Mucosa of descending colon (tissue), 3 donors: ENCODE data around the gene CPTP. TPM values are rescaled to one million over a fixed set of nuclear protein-coding genes. Genes with fewer than 3 reads are reported as not detected.

Experiments used
- ATAC-seq: fragments of 200-7000 bp; cut with Tn5 transposase; one replicate; pipeline ENCODE4 v1.9.1; 2020; ENCODE audit warnings: mild to moderate bottlenecking, moderate library complexity
- DNase-seq, 3 donors: peaks; one replicate each; pipeline ENCODE4 v3.0.0-alpha.2; 2020
- H3K36me3 ChIP-seq: fragments of 200-600 bp; one replicate; pipeline ENCODE4 v1.8.0; 2021; ENCODE audit warnings: low read depth, mild to moderate bottlenecking
- H3K4me1 ChIP-seq: fragments of 200-600 bp; one replicate; pipeline ENCODE4 v1.8.0; 2021; ENCODE audit warnings: low read depth, mild to moderate bottlenecking
- H3K4me3 ChIP-seq: fragments of 200-600 bp; one replicate; pipeline ENCODE4 v1.8.0; 2021; ENCODE audit warnings: mild to moderate bottlenecking
- H3K9me3 ChIP-seq: fragments of 200-600 bp; one replicate; pipeline ENCODE4 v1.8.0; 2021; ENCODE audit warnings: mild to moderate bottlenecking
- intact Hi-C, 2 donors: fragments of 100-400 bp; cut with DNase I in 1 of 2; cut with micrococcal nuclease in 1 of 2; formaldehyde crosslinking; loops; one replicate each; pipeline versions ENCODE4 v1.11.0 to v1.11.1; 2022; cut with DNase I, micrococcal nuclease
- total RNA-seq, 3 donors: library from RNA; stranded (reverse); fragmentation: NEBNext Ultra II Directional in 2 of 3; extraction: Animal tissue kit (Norgen Biotek cat#: 25700) in 2 of 3; gene quantifications; one replicate each; pipeline versions ENCODE4 v1.2.1 to v1.2.4, GENCODE V29; 2021 to 2023
- TF ChIP-seq, protein P1 (sequence below): fragments of 200-600 bp; IDR thresholded peaks from one replicate; pipeline ENCODE4 v1.8.0; 2022; ENCODE audit warnings: antibody characterized with exemption, mild to moderate bottlenecking
- donor health status: DM: no; HTN: no; CAD: no; lungs with moderate emphysema.
- donor health status: DM: no; HTN: no; CAD: no.
- donor health status: DM: no; HTN: yes; CAD: no.

CPTP gene
- total RNA-seq, 3 donors from 2014 or later, result 41.2 to 77.9 (median 55.5) TPM

DNA sequence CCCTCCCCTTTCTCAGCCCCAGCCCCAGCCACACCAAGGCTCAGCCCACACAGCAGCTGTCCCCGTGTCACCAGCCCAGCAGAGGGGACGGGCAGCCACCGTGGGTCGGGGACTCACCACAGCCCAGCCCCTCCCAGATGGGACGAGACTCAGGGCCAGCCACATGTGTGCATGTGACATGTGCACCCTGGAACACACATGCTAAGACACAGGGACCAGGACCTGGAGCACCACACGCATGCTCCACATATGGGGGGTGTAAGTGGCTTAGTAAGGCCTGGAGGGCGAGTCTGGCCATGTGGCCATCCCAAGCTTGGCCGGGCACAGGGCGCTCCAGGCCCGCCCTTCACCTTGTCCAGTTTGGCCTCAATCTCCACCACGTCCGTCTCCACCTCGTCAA lies 20.9 kb upstream of the CPTP start:
- H3K9me3 ChIP-seq, result no peaks in the 10 kb centered on the region
- no peaks in the 10 kb centered on the region for H3K36me3 ChIP-seq
- DNase-seq (no peak), ATAC-seq (no peak)
- intact Hi-C loops, result no loop called here
- H3K4me3 ChIP-seq, result no peak overlapping the region
- H3K4me1 ChIP-seq, result peaks cover 28% of the 10 kb centered on the region
- TF ChIP-seq, protein P1, sequence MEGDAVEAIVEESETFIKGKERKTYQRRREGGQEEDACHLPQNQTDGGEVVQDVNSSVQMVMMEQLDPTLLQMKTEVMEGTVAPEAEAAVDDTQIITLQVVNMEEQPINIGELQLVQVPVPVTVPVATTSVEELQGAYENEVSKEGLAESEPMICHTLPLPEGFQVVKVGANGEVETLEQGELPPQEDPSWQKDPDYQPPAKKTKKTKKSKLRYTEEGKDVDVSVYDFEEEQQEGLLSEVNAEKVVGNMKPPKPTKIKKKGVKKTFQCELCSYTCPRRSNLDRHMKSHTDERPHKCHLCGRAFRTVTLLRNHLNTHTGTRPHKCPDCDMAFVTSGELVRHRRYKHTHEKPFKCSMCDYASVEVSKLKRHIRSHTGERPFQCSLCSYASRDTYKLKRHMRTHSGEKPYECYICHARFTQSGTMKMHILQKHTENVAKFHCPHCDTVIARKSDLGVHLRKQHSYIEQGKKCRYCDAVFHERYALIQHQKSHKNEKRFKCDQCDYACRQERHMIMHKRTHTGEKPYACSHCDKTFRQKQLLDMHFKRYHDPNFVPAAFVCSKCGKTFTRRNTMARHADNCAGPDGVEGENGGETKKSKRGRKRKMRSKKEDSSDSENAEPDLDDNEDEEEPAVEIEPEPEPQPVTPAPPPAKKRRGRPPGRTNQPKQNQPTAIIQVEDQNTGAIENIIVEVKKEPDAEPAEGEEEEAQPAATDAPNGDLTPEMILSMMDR, result no peak

DNA sequence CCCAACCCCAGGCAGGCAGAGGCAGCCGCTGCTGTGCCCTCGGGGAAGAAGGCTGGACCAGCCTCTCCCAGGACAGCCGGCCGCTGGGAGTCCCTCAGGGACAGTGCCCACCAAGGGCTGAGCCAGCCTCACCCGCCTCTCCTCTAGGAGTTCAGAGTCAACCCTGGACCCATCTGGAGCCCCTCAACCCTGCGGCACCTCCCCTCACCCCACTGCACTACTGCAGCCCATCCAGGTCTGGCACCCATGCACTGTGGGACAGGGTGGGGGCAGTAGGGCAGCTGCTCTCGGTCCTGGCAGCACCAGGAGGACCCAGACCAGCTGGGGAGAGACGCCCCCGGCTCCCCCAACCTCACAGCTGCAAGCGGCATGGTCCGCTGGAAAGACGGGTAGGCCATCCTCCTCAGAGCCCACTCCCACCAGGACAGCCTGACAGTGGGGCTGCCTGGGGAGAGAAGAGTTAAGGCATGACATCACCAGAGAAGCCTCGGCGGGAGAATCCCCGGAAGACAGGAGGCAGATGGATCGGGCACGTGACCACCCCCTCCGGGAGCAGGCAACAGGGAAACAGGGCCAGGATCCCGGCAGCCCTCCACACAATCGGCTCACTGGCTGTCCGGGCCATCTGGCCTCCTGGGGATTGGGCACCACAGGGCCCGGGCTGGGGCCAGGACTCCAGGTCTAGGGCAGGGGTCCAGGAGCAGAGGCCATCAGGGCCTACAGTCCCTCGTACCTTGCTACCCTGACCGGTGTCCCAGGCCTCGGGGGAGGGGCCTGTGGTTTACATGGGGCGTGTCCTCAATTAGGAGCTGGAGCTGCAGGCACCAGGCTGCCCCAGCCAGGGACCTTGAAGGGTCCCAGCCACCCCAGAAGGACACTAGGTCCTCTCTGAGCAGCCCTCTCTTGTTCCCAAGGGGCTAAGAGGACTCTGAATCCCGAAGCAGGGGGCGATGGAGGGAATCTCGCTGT lies 20.0 kb upstream of the CPTP start:
- TF ChIP-seq, protein P1, result no peak
- H3K9me3 ChIP-seq, result no peaks in the 10 kb centered on the region
- intact Hi-C loops, result no loop called here
- H3K36me3 ChIP-seq, result no peaks in the 10 kb centered on the region
- ATAC-seq, result peak; percentile 6
- no peak overlapping the region for H3K4me3 ChIP-seq
- peak; percentile 78 to 86 (median 78) for DNase-seq
- peaks cover 35% of the 10 kb centered on the region for H3K4me1 ChIP-seq

DNA sequence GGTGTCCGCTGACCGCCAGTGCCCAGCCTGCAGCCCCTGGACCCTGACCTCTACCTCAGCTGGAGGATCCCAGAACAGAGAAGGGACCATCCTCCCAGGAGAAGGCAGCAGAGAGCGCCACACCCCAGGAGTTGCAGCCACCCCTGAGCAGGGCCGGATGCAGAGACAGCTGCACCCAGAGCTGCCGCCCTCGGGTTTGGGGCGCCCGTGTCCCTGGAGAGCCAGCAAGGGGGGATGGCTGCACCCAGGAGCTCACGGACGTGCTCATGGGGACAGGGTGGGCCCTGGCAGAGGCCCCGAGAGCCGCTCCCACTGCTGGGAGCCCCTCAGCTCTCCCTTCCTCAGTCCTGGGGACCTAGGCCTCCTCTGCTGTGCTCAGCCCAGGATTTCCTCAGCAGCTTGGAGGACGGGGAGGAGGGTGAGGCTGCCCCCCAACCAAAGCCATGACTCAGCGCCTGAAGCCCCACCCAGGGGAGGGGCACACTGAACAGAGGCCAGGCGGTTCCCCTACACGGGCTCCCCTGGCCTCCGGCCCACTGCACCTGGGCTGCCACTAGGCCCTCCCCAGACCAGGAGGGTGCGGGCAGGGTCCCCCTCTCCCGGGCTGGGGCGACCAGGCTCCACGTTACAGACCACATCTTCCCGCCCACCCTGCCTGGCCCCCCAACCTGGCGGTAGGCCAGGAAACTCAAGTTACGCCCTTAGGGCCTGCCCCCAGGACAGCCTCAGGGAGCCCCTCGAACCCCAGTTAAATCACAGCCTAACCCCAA lies 19.1 kb upstream of the CPTP start:
- H3K4me1 ChIP-seq, result peaks cover 39% of the 10 kb centered on the region
- ATAC-seq, result peak; percentile 40

DNA sequence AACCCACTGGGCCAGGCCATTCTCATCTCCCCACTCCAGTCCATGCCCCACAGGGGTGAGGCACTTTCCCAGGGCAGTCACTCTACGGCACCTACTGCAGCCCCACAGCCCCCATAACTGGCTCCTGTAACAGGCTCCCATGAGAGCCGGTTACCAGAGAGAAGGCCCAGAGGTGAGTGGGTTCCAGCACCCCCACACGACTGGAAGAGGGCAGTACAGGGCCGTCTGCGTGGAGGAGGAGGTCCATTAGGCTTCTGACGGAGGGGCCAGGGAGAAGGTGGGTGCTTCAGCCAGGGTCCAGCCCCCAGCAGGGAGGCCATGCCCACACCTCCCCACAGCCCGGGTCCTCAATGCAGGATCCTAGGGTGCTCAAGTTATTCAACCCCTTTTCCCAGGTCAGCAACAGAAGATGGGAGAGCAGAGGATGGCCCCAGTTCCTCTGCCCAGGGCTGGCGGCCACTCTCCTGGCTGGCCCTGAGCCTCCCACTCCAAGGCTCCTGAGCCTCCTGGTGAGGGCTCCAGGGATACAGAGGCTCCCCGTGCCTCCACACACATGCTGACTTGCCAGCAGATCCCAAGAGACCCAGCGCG lies 18.4 kb upstream of the CPTP start:
- intact Hi-C loops, result no loop called here
- DNase-seq, result no peak
- Histone ChIP-seq H3K4me1 (peaks cover 39% of the 10 kb centered on the region), H3K4me3 (no peak overlapping the region), H3K9me3 (no peaks in the 10 kb centered on the region), H3K36me3 (no peaks in the 10 kb centered on the region)
- TF ChIP-seq, protein P1, result no peak
- no peak for ATAC-seq

More for the DNA sequence above, 19.1 kb upstream of the CPTP start:
- H3K36me3 ChIP-seq, result no peaks in the 10 kb centered on the region
- intact Hi-C loops, result no loop called here
- DNase-seq, result peak; percentile 85 to 88 (median 87)
- TF ChIP-seq, protein P1, result no peak
- H3K9me3 ChIP-seq, result no peaks in the 10 kb centered on the region
- no peak overlapping the region for H3K4me3 ChIP-seq

DNA sequence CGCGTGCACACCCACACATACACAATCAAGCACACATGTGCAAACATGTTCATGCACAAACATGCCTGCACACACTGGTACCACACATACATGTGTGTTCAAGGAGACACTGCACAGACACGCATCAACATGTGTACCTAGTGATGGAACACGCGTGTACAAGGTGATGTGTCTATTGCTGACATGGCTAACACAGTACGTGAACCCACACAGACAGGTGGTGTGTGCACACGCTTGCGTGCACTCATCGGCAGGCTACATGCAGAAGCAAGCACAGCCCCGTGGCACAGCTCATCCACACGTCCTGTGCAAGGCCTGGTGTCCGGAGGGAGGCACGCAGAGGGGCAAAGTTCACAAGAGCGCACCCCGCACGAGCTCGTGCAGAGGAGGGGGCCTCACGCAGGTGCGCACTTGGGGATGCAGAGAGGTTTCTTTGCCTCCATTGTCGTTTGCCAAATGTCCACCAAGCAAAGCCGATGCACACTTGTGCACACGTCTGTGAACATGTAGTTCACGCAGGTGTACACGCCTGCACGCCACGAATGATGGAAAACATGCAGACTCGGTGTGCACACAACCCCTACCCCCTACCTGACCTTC lies 17.8 kb upstream of the CPTP start:
- peak overlapping the region; percentile 45 for H3K4me3 ChIP-seq
- no peak for ATAC-seq
- H3K4me1 ChIP-seq, result peaks cover 39% of the 10 kb centered on the region

More for the DNA sequence above, 17.8 kb upstream of the CPTP start:
- TF ChIP-seq, protein P1, result no peak
- DNase-seq, result no peak
- intact Hi-C loops, result no loop called here
- no peaks in the 10 kb centered on the region for H3K9me3 ChIP-seq
- H3K36me3 ChIP-seq, result no peaks in the 10 kb centered on the region
